GM18867 (cell line): ENCODE data around the gene SNRNP40.
A peak's percentile ranks its signal among the peaks of the same experiment; 100 is the strongest.

Source experiments
- ATAC-seq: cut with Tn5 transposase; IDR thresholded peaks from one replicate; pipeline ENCODE4 v1.9.1; 2021; ENCODE audit warnings: mild to moderate bottlenecking, moderate library complexity; ENCODE audit not compliant: unreplicated experiment

The SNRNP40 gene

DNA sequence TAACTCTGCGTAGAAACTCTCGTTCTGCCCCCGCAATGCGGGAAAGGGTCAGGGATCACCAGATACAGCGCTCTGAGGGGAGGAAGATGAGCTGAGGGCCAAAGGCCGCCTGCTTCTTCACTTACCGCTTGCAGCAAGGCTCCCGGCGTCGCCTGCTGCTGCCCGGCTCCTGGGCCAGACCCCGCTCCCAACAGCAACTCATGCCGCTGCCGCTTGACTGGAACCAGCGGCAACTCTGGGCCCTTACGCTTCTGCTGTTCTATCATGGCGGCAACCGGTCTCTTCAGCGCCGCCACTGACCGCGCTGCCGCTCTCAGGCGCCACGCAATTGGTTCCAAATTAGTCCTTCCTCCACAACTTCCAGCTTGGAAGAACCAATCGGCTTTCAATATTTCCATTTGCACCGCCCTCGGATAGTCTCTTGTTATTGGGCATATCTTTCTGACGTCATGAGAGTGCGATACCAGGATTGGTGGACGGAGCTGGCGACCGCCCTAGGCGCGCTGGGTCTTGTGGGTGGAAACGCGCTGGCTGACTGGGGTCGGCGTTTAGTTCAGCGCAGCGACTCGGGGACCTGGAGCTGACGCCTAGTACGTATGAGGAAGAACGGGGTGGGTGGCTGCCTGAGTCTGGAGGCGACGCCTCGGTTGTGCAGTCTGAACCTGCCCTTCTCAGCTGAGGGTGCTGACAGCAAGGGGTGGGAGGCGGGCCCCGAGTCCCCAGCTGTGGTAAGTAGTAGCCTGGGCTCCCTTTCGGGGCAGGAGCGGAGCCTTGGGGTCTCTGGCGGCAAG is at the start of gene SNRNP40, which contains the start of gene ZCCHC17:
Gene SNRNP40, minus strand, starts transcription at position 303 of the 791 bp plus-strand sequence. Its CDS starts 37 bp downstream, at position 266.
Gene ZCCHC17, plus strand, starts transcription at position 547 of the 791 bp plus-strand sequence. CDS start 13,067 bp downstream, outside the sequence.
- ATAC-seq = peak; percentile 94

DNA sequence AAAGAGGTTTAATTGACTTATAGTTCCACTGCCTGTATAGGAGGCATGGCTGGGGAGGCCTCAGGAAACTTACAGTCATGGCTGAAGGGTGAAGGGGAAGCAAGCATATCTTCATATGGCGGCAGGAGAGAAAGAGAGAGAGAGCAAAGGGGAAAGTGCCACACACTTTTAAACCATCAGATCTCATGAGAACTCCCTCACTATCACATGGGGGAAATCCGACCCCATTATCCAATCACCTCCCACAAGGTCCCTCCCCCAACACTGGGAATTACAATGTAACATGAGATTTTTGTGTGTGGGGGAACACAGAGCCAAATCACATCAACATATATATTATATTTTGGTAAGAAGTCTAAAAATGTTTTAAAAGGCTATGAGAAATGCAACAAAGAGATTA is 49.0 kb upstream of the SNRNP40 start:
- no peak for ATAC-seq

DNA sequence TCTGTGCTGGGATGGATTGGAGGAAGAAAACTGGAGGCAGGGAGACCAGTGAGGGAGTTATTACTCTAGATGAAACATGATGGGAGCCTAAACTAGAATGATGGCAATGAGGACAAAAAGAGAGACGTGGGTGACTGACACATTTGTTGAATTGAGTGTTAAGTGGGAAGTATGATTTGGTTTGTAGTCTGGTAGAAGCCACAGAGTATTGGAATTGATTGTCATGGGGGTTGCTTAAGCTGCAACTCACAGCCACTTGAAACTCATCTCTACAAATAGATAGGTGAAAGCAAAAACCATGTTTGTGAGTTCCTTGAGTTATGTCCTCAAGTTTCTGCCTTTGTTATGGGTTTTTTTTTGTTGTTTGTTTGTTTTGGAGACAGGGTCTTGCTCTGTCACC is 47.9 kb upstream of the SNRNP40 start:
- ATAC-seq = no peak

DNA sequence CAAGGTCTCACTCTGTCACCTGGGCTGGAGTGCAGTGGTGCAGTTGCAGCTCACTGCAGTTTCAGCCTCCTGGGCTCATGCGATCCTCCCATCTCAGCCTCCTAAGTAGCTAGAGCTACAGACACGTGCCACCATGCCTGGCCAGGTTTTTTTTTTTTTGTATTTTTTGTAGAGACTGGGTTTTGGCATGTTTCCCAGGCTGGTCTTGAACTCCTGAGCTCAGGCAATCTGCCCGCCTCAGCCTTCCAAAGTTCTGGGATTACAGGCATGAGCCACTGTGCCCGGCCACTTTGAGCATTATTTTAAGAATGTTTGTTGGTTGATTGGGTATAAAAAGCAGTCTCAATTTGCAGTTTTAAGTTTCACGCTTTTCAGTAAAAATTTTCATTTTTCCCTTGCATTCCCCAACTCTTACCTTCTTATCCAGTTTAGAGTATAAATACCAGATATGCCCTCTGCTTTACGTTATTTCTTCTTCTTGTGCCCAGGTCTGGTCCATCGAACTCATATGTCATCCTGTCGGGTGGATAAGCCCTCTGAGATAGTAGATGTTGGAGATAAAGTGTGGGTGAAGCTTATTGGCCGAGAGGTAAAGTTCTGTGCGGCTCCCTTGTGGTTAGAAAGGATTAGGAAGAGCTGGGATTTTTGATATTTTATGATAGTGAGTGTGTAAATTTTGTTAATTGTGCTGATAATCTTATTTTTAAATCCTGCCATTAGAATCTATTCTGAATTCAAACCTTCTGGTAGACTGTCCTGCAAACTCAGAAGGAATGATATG is 40.3 kb upstream of the SNRNP40 start:
- no peak for ATAC-seq

DNA sequence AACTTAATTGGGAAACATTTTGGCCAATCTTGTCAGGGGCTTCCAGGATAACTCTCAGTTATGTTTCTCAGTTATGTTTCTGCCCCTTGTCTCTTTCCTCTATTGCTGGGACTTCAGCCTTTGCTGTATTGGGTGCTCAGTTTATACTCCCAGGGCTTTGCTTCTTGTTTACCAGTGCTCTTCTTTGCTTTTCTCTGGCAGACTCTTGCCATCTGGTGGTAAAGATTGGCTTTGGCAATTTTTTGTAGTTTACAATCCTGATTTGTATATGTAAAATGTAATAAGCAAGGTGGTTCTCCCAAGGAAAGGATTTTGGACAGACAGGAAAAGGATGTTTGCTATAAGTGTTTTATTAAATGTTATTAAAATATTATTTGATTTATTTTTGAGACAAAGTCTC is 38.4 kb upstream of the SNRNP40 start:
- ATAC-seq = no peak

DNA sequence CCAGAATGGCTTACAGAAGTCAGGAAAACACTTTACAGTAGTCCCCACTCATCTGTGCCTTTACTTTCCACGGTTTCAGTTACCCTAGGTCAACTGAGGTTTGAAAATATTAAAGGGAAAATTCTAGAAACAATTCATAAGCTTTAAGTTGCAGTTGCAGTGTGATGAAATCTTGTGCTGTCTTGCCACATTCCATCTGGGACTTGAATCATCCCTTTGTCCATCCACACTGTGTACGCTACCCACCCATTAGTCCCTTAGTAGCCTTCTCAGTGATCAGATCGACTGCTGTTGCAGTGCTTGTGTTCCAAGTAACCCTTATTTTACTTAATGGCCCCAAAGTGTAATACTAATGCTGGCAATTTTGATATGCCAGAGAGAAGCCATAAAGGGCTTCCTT is 30.8 kb upstream of the SNRNP40 start:
- no peak for ATAC-seq

DNA sequence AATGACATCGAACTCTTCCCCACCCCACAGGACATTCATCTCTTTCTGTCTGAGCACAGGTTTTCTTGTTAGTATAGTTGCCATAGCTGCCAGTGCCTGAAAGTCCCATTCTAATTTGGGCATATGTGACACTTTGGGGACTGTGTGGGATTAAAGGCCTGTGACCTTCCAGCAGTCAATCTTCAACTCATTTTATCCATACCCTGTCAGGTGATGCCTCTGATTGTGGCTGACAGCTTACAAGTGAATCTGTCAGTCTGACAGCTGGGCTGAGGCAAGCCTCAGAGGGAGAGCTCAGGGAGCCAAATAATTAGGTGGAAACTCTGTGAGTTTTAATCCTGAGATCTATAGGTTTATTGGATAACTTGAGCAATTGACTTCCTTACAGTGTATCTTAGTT is 29.9 kb upstream of the SNRNP40 start:
- ATAC-seq = no peak

DNA sequence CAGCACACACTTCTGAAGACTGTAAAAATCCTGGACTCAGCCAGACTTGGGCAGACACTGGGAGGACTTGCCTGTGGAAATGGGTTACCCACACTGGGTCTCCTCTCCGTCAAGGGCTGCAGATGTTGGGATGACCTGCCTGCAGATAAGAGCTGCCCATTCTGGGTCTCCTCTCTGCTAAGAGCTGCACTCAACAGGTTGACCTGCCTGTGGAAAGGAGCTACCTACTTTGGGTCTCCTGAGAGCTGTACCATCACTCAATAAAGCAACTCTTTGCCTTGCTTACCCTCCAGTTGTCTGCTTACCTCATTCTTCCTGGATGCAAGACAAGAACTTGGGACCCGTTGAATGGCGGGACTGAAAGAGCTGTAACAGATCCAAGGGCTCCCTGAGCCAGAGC is 28.4 kb upstream of the SNRNP40 start:
- no peak for ATAC-seq

DNA sequence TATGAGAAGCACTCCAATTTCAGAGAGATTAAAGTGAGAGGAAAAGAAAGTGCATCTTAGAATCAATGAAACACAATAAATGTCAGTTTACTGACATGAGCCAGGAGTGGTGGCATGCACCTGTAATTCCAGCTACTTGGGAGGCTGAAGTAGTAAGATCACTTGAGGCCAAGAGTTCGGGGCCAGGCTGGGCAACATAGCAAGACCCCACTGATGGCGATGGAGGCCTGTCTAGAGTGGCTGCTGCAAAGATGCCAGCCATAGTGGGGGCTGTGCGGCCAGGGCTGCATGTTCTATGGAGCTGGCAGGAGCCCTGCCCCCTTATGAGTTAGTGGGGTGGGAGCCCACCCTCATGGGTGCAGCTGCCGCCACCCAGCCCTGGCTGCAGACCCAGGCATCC is 27.5 kb upstream of the SNRNP40 start:
- ATAC-seq = no peak

DNA sequence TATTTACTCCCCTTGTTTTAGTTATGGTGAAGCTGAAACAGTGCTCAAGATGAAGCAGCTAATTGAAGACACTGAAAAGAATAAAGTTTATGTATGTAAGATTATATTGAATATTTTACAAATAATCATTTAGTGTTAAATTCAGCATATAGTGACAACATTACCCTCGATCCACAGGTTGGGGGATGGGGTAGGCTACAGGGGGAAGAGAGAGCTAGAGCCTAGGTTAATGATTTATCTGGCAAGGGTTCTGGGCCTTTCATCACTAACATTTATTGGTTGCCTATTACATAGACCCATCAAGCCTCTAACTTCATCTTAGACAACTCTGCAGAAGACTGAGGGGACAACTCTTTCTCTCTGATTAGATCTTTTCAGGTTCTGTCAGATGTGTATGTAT is 21.6 kb upstream of the SNRNP40 start:
- ATAC-seq = no peak

DNA sequence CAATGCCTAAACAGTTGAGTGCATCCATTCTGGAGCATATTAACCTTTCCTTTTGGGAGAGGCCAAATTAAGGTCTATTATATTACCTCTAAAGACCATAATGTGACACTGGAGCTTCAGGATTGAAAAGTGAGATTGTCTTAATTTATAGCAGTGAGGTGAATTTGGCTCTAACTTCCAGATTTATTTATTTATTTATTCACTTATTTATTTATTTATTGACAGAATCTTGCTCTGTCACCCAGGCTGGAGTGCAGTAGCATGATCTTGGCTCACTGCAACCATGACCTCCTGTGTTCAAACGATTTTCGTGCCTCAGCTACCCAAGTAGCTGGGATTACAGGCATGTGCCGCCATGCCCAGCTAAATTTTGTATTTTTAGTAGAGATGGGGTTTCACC is 19.3 kb upstream of the SNRNP40 start:
- ATAC-seq = no peak

DNA sequence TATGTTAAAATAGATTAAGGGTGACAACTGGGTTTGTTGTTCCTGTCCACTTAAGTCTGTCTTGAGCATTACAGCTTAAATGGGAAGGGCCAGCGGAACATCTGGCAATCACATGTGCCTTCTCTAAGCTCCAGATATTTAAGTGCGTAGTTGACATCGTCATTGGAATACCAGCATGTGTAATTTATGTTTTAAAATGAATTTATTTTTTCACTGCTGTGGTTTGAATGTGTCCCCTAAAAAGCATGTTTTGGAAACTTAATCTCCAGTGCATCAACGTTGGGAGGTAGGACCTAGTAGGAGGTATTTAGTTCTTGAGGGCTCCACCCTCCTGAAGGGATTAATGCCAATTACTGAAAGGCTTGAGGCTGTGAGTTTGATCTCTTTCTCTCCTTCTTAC is 13.6 kb upstream of the SNRNP40 start:
- ATAC-seq = no peak

DNA sequence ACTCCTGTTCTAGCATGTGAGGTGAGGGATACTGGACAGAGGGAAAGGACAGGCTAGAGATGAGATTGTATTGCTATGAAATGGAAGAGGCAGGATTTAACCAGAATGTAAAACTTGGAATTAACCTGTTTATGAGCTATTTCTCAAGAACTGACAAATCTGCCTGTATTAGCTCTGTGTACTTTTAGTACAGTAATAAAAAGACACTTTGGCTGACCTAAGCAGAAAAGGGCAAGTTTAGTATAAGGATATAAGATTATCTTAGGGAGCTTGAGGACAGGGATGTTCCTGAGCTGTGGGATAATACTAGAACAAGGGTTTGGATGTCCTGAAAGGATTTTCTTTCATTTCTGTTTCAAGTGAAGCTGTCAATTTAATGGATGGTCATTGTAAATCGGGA is 11.4 kb upstream of the SNRNP40 start:
- no peak for ATAC-seq

DNA sequence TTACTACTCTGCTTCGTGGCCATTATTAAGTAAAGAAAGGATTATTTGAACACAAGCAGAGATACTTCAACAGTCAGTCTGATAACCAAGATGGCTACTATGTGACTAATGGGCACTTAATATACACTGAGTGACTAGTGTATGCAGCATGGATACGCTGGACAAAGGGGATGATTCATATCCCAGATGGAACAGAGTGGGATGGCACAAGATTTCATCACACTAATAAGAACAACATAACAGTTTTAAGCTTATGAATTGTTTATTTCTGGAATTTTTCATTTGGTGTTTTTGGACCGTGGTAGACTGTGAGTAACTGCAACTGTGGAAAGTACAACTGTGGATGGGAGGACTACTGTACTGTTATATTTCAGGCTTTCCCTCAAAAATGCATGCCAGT is 9.7 kb upstream of the SNRNP40 start:
- ATAC-seq = no peak

DNA sequence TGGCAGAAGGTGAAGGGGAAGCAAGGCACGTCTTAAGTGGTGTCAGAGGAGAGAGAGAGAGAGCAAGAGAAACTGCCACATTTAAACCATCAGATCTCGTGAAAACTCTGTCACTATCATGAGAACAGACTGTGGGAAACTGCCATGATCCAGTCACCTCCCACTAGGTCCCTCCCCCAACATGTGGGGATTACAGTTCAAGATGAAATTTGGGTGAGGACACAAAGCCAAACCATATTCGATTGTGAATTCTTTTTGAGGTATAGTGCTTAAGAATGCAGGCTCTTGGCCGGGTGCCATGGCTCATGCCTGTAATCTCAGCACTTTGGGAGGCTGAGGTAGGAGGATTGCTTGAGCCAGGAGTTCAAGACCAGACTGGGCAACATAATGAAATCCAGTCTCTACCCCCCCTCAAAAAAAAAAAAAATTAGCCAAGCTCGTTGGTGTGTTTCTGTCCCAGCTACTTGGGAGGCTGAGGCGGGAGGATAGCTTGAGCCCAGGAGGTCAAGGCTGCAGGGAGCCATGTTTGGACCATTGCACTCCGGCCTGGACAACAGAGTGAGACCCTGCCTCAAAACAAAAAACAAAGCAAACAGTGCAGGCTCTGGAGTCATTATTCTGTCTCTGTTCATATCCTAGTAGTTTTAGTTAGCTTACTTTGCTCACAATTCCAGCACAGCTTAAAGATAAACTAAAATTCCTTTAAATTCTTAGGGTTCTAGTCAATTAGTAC is 6.3 kb upstream of the SNRNP40 start:
- ATAC-seq = no peak

DNA sequence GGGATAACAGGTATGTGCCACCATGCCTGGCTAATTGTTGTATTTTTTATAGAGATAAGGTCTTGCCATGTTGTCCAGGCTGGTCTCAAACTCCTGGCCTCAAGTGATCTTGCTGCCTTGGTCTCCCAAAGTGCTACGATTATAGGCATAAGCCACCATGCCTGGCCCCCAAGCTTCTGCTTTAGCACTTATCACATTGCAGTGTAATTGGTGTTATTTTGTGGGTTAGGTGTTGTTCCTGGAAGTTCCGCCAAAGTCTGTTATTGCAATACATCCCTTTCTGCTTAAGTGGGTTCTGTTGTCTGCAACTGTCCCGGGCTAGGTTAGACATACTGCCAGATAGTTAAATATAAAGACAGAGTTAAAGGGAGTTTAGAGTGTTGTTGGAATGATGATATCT is 3.6 kb upstream of the SNRNP40 start:
- ATAC-seq = no peak

DNA sequence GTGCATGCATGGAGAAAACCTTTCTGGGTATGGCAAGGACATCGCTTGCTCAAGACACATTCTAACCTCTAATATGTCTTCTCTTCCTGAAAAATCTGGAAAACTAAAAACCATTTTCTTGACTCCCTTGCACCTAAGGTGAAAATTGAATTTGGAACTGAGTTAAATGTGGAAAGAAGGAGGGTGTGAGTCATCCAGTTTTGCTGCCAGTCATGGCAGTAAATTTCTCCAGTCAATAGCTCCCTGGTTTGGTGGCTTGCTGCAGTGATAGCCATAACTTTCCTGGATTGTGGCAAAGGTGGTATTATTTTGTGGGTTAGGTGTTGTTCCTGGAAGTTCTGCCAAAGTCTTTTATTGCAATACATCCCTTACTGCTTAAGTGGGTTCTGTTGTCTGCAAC is 2.8 kb upstream of the SNRNP40 start:
- ATAC-seq = no peak

DNA sequence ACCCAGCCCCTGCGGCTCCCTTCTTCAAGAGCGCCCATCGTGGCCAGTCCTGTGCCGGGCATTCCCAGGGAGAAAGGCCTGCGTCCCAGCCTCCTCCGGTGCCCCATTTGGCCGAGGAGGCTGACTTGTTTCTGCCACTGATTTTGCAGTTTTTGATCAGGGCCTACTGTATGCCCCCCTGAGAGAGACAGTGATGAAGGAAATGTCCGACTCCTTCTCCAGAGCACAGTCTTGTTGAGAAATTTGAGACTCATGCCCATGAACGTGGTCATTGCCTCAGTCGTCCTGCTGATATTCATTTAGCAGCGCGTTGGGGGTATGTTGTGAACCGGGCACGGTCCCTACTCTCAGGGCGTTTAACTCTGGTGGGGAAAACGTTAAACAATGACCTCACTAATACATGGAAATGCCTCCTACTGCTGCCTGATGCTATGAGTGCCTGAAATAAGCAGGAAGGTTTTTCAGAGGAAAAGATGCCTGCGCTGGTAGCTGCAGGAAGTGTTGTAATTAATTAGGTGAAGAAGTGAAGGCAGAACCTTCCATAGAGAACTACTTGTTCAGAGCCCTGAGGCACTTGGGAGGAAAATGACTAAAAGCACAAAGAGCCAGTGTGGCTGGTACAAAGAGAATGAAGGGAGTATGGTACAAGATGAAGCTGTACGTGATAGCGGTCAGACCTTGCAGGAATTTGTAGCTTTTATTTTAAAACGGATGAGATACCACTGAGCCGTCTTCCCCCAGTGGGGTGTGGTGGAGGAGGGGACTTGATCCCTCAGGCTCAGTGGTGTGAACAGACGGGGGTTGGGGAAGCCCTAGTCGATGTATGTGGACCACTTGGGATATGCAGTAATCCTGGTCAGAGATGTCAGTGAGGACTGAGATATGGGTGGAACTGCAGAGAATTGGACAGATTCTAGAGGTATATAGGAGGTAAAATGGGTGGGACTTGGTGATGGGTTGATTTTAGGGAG is 974 bp upstream of the SNRNP40 start:
- ATAC-seq = no peak

DNA sequence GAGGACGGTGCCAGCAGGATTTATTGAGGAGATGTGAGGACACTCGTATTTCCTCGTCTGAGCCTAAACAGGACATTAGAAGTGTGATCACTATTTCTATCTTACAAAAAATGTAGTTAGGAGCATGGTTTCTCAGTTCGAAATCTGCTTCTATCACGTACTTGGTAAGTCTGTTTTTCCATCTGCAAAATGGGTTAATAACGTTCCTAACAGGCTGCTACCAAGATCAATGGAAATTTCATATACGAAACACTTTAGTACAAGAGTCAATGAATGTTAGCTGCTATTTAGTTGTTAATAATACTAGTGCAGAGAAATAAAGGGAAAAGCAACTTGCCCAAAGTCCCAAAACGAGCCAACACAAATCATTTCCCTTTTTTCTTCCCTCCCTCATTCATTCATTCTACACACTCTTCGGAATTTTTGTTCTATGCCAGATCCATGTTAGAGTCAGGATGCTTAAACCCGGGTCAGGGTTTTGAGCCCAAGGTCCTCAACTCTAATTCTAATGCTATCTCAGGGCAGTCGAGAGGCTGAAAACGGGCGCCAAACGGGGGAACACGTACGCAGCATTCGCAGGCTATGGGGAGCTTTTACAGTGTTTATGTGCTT is 608 bp downstream of the SNRNP40 start:
- no peak for ATAC-seq

DNA sequence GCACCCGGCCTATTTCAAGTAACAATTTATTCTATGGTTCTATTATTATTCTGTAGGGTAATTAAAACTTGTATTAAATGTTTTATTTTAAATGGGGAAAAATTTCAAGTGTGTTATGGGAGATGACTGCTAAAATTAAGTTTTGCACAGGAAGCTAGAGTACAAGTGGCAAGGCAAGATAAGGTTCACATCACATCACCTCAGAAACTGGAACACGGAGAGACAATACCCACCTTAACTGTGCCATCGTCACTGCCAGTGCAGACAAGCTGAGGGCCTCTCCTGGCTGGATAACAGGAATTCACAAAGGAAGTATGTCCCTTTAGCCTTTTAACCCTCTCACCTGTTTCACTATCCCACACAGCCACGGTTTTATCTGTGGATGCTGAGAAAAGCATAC is 7.6 kb downstream of the SNRNP40 start:
- ATAC-seq = no peak
